GM12874 (cell line): Measurements from ENCODE around the gene LRP2.
A peak's percentile ranks its signal among the peaks of the same experiment; 100 is the strongest.

Experiments used
- TF ChIP-seq, protein P1 (sequence below): IDR thresholded peaks from 2 replicates; pipeline ENCODE4 v1.5.1; 2011; ENCODE audit warnings: low read depth, mild to moderate bottlenecking, control low read depth, low read length, moderate library complexity; ENCODE audit not compliant: insufficient read depth

Gene LRP2

DNA sequence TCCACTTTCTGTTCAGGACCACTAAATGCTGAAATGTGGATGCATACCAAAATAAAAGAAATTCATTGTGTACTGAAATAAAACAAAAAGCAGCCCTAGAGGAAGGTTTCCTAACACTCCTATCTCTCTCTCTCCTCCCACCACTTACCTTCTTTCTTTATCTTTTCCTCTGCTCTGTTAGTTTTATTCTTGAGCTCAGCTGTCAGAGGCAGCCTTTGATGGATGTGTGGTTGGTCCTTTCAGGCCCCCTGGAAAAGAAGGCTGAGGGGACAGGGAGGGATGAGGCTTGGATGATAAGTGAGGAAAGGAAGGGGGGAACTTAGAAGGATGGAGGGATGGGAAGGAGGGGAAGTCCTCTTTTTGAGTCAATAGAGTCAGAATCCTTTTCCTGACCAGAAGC lies 245.3 kb downstream of the LRP2 start:
- TF ChIP-seq, protein P1, sequence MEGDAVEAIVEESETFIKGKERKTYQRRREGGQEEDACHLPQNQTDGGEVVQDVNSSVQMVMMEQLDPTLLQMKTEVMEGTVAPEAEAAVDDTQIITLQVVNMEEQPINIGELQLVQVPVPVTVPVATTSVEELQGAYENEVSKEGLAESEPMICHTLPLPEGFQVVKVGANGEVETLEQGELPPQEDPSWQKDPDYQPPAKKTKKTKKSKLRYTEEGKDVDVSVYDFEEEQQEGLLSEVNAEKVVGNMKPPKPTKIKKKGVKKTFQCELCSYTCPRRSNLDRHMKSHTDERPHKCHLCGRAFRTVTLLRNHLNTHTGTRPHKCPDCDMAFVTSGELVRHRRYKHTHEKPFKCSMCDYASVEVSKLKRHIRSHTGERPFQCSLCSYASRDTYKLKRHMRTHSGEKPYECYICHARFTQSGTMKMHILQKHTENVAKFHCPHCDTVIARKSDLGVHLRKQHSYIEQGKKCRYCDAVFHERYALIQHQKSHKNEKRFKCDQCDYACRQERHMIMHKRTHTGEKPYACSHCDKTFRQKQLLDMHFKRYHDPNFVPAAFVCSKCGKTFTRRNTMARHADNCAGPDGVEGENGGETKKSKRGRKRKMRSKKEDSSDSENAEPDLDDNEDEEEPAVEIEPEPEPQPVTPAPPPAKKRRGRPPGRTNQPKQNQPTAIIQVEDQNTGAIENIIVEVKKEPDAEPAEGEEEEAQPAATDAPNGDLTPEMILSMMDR = no peak

GRCh38 chr2:169116327-169116726 lies 246.0 kb downstream of the LRP2 start:
- TF ChIP-seq, protein P1 = no peak

- TF ChIP-seq, protein P1 = no peak
These were observed 248.3 kb downstream of the LRP2 start for GRCh38 chr2:169114056-169114455.

DNA sequence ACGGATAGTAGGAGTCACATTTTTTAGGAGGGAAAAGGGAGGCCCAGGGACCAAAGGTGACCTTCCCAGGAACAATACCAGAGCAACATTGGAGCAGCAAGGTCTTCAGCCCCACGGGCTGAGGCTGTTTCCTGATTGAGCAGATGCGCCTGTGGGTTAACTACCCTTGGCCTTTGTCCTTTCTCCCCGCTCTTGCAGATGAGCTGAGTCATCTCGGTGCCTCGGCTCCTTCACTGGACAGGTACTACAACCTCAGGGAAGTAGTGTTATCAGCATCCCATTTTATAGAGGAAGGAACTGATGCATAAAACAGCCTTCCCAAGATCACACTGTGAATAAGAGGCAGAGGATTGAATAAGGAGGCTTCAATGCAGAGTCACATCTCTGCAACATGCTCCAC lies 249.5 kb downstream of the LRP2 start:
- TF ChIP-seq, protein P1 = no peak

- TF ChIP-seq, protein P1 = no peak
These were observed 251.4 kb downstream of the LRP2 start for GRCh38 chr2:169110916-169111315.

GRCh38 chr2:169110419-169110818 lies 251.9 kb downstream of the LRP2 start:
- TF ChIP-seq, protein P1 = no peak

GRCh38 chr2:169109502-169110409 lies 252.6 kb downstream of the LRP2 start:
- TF ChIP-seq, protein P1 = peak; percentile 78
